Central memory CD4-positive, alpha-beta T cell (primary cell): Measurements from ENCODE around the gene COX10.
"Not testable (repeated sequence)": the region's sequence is repeated elsewhere in the genome, so short reads cannot be mapped to it uniquely, and the experiment has no call there.

Source experiments
- DNase-seq: peaks from one replicate; pipeline ENCODE4 v3.0.0; 2022

Gene COX10

GRCh38 chr17:14186443-14186842, 117.1 kb downstream of the COX10 start:
- DNase-seq, result not testable (repeated sequence)

DNA sequence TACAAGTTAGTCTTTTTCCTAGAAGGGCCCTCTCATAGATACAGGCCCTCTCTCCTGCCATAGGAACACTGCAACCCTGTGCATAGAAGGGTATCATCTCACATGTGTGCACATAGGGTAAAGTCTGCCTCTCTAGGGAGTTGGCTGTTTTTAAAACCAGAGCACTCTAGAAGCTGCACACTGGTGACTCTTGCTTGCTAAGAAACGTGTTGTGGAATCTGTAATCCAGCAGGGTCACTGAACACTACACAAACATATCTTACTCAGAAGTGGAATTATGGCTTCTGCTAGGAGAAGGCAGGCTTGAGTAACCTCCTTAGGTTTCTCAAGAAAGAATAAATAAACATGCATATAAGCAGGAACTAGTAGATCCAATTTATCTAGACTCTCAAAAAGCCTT, 121.5 kb downstream of the COX10 start:
- DNase-seq, result not testable (repeated sequence)

DNA sequence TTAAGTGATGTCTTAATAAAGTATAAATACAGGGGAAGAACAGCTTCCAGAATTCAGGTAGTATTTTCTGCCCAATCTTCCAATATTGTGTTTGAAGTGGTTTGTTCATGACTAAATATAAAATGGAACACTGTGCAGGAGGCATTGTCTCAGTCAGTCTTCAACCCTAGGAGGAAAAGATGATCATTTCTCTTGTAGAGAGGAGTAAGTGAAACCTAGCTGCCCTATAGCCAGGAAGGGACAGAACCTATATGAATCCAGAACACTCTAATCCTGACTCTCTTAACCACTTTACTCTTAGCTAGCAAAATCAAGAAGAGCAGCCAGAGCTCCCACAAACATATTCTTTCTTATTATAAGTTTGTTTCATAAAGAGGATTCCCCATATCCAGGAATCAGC, 122.2 kb downstream of the COX10 start:
- DNase-seq, result not testable (repeated sequence)

DNA sequence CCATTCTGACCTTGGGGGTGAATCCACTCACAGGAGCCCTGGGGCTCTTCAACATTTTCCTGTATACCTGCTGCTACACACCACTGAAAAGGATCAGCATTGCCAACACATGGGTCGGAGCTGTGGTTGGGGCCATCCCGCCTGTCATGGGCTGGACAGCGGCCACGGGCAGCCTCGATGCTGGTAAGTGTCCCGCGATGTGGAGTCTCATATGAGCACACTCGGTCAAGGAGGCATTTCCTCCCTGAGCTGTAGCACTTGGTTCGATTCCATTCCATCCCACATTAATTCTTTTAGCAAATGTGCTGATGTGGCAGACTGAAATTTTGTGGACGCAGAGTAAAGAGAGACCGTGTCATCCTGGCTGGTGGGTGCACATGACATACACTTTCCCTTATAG, 122.7 kb downstream of the COX10 start:
- not testable (repeated sequence) for DNase-seq

DNA sequence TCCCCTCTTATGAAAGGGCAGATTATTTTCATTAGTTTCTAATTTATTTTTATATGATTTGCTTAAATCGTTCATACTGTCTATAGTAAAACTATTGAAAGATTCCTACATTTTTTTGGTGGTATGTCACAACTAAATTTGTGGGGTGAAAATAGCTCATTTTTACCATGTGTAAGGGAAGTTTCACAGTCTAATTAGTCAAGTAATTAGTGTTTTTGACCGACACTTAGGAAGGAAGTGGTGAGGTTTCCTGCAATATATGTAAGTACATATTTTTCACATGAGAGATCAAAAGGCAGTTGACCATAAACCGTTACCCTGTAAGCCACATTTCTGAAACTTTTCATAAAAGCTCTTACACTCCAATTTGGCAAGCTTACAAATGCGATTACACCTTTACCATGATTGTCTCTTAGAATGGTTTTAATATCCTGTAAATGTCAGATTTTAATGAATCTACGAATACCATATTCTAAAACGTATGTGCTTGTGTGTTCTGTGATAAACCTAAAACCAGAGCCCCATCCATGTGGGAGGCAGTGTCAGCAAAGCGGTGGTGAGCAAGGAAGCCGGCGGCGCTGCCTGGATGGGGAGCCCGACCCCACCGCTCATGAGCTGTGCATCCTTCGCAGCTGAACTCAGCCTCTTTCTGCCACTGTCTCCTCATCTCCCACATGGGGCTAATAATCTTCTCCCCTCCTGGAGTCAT, 123.5 kb downstream of the COX10 start:
- peak; percentile 4 for DNase-seq

DNA sequence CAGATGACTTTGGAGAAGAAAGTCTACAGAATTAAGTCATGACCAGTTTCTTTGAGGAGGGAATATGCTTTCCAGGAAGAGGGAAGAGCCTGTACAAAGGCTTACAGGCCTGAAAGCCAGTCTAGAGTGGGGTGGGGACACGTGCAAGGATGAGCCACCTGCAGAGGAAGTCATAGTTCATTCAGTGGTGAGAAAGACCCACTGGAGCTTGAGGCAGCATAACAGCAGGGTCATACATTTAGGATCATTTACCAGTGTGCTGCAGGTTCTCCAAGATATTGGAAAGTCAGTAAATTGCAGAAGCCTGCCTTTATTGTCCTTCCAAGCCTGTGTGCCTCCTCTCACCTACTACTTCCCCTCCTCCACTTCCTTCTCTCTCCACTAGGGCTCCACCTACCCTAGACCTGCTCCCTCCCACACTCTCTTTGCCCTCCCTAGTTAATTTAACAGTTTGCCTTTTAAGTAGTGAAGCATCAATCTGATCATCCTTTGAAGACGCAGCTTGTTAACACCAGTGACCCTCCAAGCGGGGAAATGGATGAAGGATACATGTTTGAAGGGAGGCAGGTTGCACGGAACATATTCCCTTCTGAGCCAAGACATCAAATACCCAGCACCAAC, 127.2 kb downstream of the COX10 start:
- DNase-seq, result peak; percentile 27

- DNase-seq, result no peak
These were observed 127.8 kb downstream of the COX10 start for GRCh38 chr17:14197057-14197456.

DNA sequence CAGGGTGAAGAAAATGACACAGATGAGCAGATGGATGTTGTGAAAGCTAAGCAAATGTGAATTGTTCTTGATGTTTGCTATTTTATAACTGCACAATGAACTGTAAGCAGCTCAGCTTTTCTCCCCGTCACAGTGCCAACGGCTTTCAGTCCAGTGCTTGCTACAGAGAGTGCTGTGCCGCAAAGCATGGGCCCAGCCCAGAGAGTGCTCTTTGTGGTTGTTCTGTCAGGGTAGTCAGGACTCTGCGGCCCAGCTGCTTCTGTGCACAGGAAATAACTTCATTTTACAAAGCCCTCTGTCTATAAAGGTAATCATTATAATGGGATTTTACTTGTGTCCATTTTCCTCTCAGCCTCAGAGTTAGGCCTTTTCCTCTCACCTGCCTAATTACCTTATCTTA, 128.3 kb downstream of the COX10 start:
- peak; percentile 52 for DNase-seq

DNA sequence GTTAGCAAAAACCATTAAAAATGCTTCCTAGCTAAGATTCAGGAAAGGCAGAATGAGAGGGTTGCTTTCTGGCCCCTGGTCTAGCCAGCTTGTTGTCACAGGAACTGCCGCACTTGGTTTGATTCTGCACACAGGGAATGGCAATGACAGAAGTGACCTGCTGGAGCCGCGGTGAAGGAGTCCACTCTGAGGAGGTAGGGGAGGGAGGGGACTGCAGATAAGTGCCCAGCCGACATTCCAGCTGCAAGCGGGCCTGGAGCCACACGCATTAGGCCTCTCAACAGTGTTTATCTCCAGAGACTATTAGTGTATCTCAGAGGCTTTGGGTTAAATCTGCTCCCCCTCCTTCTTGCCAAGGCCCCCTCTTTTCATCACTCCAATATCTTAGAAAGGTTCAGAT, 128.7 kb downstream of the COX10 start:
- DNase-seq, result no peak

DNA sequence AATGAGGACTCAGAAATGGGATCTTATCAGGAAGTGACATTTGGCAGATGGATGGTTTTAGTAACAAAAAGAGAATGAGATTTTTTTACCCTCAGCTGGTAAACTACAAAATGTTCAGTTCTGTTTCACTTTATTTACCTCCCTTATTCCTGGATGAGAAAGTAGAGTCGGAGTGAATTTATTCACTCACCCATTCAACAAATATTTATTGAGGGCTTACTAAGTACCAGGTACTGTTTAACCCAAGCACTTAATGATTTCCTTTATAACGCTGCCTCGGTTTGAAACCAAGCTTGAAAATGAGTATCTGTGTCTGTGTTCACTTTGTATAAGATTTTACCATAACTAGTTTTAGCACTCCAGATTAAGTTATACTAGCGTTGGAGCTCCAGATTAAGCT, 129.3 kb downstream of the COX10 start:
- no peak for DNase-seq

GRCh38 chr17:14199601-14200000, 130.3 kb downstream of the COX10 start:
- DNase-seq, result no peak

DNA sequence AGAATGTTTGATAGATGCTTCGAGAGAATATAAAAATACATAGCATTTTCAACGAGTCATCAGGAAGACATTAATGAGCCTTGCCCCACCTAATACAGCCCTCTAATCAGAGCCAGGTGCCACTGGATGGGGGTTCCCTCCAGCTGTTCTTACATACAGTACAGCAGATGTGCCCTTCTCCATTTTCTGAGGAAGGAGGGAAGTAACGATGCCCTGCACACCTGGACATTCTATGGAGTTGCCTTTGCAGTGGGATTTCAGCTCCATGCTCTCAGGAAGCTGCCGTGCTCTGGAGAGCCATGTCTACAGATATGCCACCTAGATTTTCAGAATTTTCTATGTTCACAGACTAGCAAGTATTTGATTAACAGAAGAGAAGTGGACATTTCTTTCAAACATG, 131.1 kb downstream of the COX10 start:
- DNase-seq, result no peak

- peak; percentile 81 for DNase-seq
These were observed 132.0 kb downstream of the COX10 start for GRCh38 chr17:14201021-14201987.

GRCh38 chr17:14201988-14202380, 132.7 kb downstream of the COX10 start:
- DNase-seq, result no peak

GRCh38 chr17:14202388-14203166, 133.3 kb downstream of the COX10 start:
- no peak for DNase-seq

DNA sequence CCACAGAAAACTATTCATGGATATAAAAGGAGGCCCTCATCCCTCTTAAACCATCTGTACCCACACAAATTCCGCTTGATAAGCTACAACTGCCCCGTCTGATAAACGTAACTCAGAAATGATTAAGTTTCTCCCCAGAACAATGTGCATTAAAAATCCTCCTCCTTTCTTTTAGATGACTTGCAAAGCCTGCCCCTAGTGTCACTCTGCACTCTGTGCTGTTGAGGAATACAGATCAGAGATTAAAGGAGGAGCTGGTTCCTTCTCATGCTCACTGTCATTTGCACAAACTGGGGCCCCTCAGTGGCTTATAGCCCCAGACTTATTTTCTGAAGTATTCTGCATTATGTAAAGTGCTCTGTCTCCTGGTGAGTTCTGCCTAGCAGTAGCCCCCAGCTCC, 134.1 kb downstream of the COX10 start:
- DNase-seq, result peak; percentile 55

DNA sequence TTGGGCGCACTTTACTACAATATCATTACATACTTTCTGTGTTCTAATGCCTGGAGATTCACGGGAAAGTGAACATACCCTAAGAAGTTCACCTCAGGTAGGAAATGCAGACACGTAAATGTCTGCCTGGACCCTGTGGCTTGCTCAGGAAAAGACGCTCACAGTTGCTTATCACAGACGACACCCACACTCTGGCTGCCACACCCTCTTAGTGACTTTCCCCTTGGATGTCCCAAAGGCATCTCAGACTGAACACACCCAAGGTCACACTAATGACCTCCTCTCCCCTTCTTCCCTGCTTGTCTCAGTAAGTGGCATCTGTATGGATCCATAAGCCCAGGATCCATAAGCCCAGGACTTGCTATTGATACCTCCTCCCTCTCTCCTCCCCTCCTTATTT, 134.8 kb downstream of the COX10 start:
- DNase-seq, result no peak

- DNase-seq, result no peak
These were observed 135.2 kb downstream of the COX10 start for GRCh38 chr17:14204546-14204945.

DNA sequence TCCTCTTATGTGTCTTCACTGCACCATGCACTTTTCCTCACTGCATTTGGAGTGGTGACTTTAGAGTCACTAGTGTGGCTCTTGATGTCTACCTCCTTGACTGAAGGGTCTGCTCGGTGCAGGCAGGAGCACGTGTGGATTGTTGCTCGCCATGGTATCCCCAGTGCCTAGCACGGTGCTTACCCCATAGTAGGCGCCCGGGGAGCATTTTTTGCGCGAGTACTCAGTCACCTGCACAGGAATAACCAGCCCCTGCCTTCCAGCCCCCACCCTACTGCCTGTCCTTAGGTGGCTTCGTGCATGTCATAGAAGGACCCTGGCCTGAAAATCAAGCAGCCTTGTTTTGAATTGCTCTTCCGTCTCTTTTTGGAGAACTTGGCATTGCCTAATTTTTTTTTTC, 136.1 kb downstream of the COX10 start:
- DNase-seq, result no peak

DNA sequence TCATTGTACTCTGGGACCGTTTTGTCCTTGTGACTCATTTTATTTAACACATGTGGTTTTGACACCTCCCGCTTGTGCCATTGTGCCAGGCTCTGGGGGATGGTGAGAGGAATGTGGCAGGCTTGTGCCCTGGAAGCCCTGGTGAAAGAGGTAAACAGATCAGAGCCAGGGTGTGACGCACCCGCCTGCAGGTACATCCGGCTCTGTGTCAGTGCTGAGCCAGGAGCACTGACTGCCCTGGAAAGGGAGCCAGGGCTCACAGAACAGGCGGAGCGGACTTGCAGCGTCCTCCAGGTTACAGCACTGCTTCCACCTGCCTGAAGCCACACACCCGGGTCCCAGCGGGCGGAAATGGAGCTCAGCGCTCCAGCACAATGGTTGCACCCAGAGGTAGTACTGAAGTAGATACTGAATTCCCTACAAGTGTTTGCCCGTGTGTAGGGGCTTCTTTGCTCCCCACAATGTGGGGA, 136.7 kb downstream of the COX10 start:
- peak; percentile 77 for DNase-seq

- DNase-seq, result no peak
These were observed 137.6 kb downstream of the COX10 start for GRCh38 chr17:14206891-14207290.

- no peak for DNase-seq
These were observed 138.5 kb downstream of the COX10 start for GRCh38 chr17:14207791-14208190.

DNA sequence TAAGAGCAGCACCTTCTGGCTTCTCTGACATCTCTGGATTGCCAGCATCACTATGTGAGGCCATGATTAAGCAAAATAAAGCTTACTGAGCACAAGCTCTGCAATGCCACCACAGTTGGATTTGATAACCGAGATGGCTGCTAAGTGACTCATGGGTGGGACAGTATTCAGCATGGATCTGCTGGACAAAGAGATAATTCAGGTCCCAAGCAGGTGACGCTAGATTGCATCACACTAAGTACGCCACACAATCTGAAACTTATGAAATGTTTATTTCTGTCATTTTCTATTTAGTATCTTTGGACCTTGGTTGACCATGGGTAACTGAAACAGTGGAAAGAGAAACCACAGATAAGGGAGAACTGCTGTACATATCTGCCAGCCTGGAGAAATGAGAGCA, 139.9 kb downstream of the COX10 start:
- DNase-seq, result no peak
